Common myeloid progenitor, CD34-positive (primary cell): ENCODE measurements around the gene TUBD1. TPM values are rescaled to one million over a fixed set of nuclear protein-coding genes. Genes with fewer than 3 reads are reported as not detected.
"Not testable (repeated sequence)": the region's sequence is repeated elsewhere in the genome, so short reads cannot be mapped to it uniquely, and the experiment has no call there.

Experiments
- CTCF ChIA-PET: fragments of 350-600 bp; sonication (Branson Sonifier 250); formaldehyde crosslinking; loops from one replicate; lab custom pipeline; 2021; ENCODE audit warnings: antibody characterized with exemption; lab: Charles Lee
- POLR2A ChIA-PET: fragments of 350-600 bp; sonication (Branson Sonifier 250); formaldehyde crosslinking; loops from one replicate; lab custom pipeline; 2021; ENCODE audit warnings: antibody characterized with exemption; lab: Charles Lee
- DNase-seq, 3 donors: peaks; one replicate each; pipeline versions ENCODE4 v3.0.0 to v3.0.0-alpha.2; 2013
- H3K27ac ChIP-seq, 2 experiments: 1 replicate in 1 of 2; 2 replicates in 1 of 2; pipeline ENCODE4 v1.7.0; 2013; ENCODE audit warnings: inconsistent platforms in 2 of 2, low read length in 2 of 2, mild to moderate bottlenecking in 2 of 2, low read depth in 1 of 2, moderate library complexity in 1 of 2; ENCODE audit not compliant: severe bottlenecking in 2 of 2, insufficient read depth in 1 of 2, poor library complexity in 1 of 2
- H3K27me3 ChIP-seq, 5 experiments: replicated peaks in 2 of 5; 1 replicate in 3 of 5; 2 replicates in 2 of 5; pipeline versions ENCODE4 v1.6.1 to v1.7.0; 2013; ENCODE audit warnings: low read length in 4 of 5, mild to moderate bottlenecking in 2 of 5, moderate library complexity in 2 of 5, inconsistent platforms in 1 of 5; ENCODE audit not compliant: insufficient read depth in 5 of 5, control insufficient read depth in 4 of 5
- H3K36me3 ChIP-seq, 4 experiments: 1 replicate in 2 of 4; 2 replicates in 2 of 4; pipeline versions ENCODE4 v1.6.1 to v1.7.0; 2013; ENCODE audit warnings: low read length in 3 of 4, control low read depth in 1 of 4, mild to moderate bottlenecking in 1 of 4; ENCODE audit not compliant: control insufficient read depth in 4 of 4, insufficient read depth in 4 of 4
- H3K4me1 ChIP-seq, 4 experiments: 1 replicate in 3 of 4; 2 replicates in 1 of 4; pipeline versions ENCODE4 v1.6.1 to v1.7.1; 2013; ENCODE audit warnings: low read length in 3 of 4, mild to moderate bottlenecking in 3 of 4, control low read depth in 1 of 4, inconsistent platforms in 1 of 4, moderate library complexity in 1 of 4; ENCODE audit not compliant: control insufficient read depth in 4 of 4, insufficient read depth in 4 of 4; ENCODE audit errors: control extremely low read depth in 1 of 4
- H3K4me3 ChIP-seq, 7 experiments: 1 replicate in 4 of 7; 2 replicates in 3 of 7; pipeline versions ENCODE4 v1.5.1 to v1.7.0; 2013; ENCODE audit warnings: mild to moderate bottlenecking in 7 of 7, low read length in 6 of 7, moderate library complexity in 6 of 7, inconsistent platforms in 2 of 7, low read depth in 2 of 7, control low read depth in 1 of 7; ENCODE audit not compliant: insufficient read depth in 4 of 7, control insufficient read depth in 1 of 7; ENCODE audit errors: extremely low read depth in 1 of 7
- H3K9me3 ChIP-seq, 5 experiments: 1 replicate in 4 of 5; 2 replicates in 1 of 5; pipeline versions ENCODE4 v1.6.1 to v1.7.1; 2013; ENCODE audit warnings: low read length in 4 of 5, mild to moderate bottlenecking in 2 of 5, inconsistent platforms in 1 of 5, low read depth in 1 of 5, moderate library complexity in 1 of 5; ENCODE audit not compliant: control insufficient read depth in 4 of 5, insufficient read depth in 2 of 5; ENCODE audit errors: control extremely low read depth in 1 of 5
- WGBS: methylation state at CpG from one replicate; pipeline ENCODE4 v1.1.5; 2013; ENCODE audit not compliant: insufficient coverage; 5-methylcytosine and 5-hydroxymethylcytosine counted together
- polyA plus RNA-seq: library from polyadenylated mRNA; unstranded; fragments of 120-200 nt; gene quantifications from one replicate; pipeline ENCODE4 v1.2.1, GENCODE V29; 2013

The TUBD1 gene
- polyA plus RNA-seq: 10.5 TPM

DNA sequence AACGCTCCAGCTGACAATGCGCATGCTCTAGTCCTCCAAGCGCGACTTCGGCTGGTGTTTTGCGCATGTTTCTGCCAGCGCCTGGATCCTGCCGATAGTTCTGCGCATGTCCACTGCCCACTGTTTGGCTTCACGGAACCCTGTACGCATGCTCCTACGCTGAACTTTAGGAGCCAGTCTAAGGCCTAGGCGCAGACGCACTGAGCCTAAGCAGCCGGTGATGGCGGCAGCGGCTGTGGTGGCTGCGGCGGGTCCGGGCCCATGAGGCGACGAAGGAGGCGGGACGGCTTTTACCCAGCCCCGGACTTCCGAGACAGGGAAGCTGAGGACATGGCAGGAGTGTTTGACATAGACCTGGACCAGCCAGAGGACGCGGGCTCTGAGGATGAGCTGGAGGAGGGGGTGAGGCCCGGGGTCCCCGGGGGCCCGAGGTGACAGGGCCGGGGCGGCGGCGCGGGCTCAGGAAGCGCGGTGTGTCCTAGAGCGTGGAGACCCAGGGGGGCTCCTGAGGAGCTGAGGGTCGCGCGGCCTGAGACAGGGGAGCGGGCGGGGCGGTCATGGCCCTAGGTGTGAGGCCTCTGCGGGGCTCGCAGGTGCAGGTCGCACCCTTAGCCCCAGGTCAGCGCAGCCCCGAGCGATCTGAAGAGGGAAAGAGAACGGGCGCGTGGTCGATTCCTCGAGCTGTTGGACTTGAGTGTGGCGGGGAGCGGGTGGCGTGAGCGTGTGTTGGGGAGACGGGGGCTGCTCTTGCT lies at the start of gene TUBD1, which contains the start of gene RPS6KB1:
TUBD1 (minus strand) TSS at position 20 of the 752 bp plus-strand sequence. CDS start 1,941 bp downstream, outside the sequence.
RPS6KB1 (plus strand) TSS at position 198 of the 752 bp plus-strand sequence; CDS start at position 262, 64 bp downstream.
- WGBS: 0% methylated on average over 37 of the region's 61 CpGs
- POLR2A ChIA-PET: interaction anchor here (0.6 to 1.4 kb wide), 5 partner anchors 11 to 333 kb away, joined by 3 to 7 read pairs (median 3); partner anchors contain the start of gene RNFT1

DNA sequence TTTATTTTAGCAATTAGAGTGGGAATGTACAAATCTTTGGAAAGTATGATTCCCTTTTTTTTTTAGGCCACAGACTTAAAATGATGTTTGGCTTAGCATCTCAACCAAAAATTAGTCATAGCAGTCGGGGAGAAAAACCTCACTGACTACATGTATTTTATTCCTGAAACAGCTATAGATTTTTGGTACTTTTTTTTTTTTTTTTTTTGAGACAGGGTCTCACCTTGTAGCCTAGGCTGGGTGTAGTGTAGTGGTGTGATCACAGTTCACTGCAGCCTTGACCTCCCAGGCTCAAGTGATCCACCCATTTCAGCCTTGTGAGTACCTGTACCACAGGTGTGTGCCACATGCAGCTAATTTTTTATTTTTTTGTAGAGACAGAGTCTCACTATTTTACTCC lies 48.4 kb upstream of the TUBD1 start:
- H3K9me3 ChIP-seq: no peaks in the 10 kb centered on the region
- POLR2A ChIA-PET: no interaction called here
- CTCF ChIA-PET: no interaction called here
- no peaks in the 10 kb centered on the region for H3K4me1 ChIP-seq
- no CpG with 5 or more reads among the region's 1 CpG for WGBS
- peaks cover 17 to 60% (median 20%) of the 10 kb centered on the region in 4 experiments for H3K36me3 ChIP-seq
- no peak overlapping the region for H3K4me3 ChIP-seq
- H3K27ac ChIP-seq: no peak overlapping the region
- DNase-seq: no peak
- H3K27me3 ChIP-seq: no peaks in the 10 kb centered on the region

More for the DNA sequence above, at the start of gene TUBD1, which contains the start of gene RPS6KB1:
- Histone ChIP-seq H3K27ac (peak within 1 kb of the TSS; percentile 86 to 93), H3K36me3 (peaks cover 4 to 7% (median 5%) of the 10 kb centered on the region in 4 experiments), H3K4me1 (peaks cover 6 to 23% (median 18%) of the 10 kb centered on the region in 4 experiments), H3K9me3 (no peaks in the 10 kb centered on the region), H3K27me3 (no peaks in the 10 kb centered on the region), H3K4me3 (peak within 1 kb of the TSS; percentile 77 to 98 (median 94))
- DNase-seq: peak; percentile 99 to 100 (median 99)
- CTCF ChIA-PET: interaction anchor here (1.1 to 2.1 kb wide), 4 partner anchors 12 to 34 kb away, joined by 4 to 6 read pairs (median 4); no protein-coding TSS in a partner anchor

GRCh38 chr17:59940697-59941096 lies 48.0 kb upstream of the TUBD1 start:
- H3K9me3 ChIP-seq, POLR2A ChIA-PET, H3K4me1 ChIP-seq, CTCF ChIA-PET, H3K27ac ChIP-seq, H3K4me3 ChIP-seq, DNase-seq, H3K27me3 ChIP-seq: not testable (repeated sequence)
- H3K36me3 ChIP-seq: peaks cover 13 to 60% (median 19%) of the 10 kb centered on the region in 4 experiments
- WGBS: no CpG with 5 or more reads among the region's 3 CpGs

DNA sequence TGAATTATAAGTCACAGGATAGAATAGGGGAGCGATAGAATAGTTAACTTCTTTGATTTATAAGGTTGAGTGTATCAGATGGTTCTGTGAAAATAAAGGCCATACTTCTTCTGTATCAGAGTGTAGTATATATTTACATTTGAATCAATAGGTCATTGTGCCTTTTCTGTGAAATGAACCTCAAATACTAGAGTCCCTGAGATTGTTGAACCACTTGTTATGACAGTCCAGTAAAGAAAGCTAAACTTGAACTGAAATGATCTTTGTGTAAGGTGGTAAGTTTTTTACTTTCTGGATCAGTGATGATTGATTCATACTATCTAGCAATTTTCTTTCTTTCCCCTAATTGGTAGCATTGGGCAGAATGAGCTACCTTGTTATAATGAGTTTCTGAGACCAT lies 40.6 kb upstream of the TUBD1 start:
- peaks cover 11 to 74% (median 19%) of the 10 kb centered on the region in 4 experiments for H3K36me3 ChIP-seq
- POLR2A ChIA-PET, H3K4me1 ChIP-seq, H3K27me3 ChIP-seq, H3K4me3 ChIP-seq, H3K27ac ChIP-seq, H3K9me3 ChIP-seq, DNase-seq: not testable (repeated sequence)
- CTCF ChIA-PET: interaction anchor here (0.9 to 1.4 kb wide), 2 partner anchors 9 to 13 kb away, joined by 3 read pairs; no protein-coding TSS in a partner anchor
- no CpG with 5 or more reads among the region's 1 CpG for WGBS

GRCh38 chr17:59930768-59931167 lies 38.0 kb upstream of the TUBD1 start:
- DNase-seq, H3K27me3 ChIP-seq, H3K4me3 ChIP-seq, CTCF ChIA-PET, H3K27ac ChIP-seq, H3K9me3 ChIP-seq, H3K4me1 ChIP-seq, POLR2A ChIA-PET: not testable (repeated sequence)
- 100% methylated on average over 1 of the region's 3 CpGs for WGBS
- peaks cover 8 to 74% (median 13%) of the 10 kb centered on the region in 4 experiments for H3K36me3 ChIP-seq

DNA sequence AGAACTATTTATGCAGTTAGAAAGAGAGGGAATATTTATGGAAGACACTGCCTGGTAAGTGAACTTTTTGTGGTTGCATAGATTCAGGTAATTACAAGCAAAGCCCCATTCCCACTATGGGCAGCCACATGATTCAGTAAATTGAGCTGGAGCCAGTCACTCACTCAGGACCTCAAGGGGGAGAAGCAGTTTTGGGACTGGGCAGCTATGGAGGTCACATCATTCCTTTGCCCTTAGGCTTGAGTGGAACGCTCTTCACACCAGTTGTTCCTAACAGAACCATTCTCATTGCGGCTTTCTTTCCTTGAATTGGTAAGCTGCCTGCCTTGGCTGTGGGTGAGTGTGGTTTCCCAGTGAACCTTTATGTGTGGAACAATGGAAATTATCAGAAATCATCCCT lies 37.4 kb upstream of the TUBD1 start:
- CTCF ChIA-PET, H3K4me1 ChIP-seq, POLR2A ChIA-PET, H3K27me3 ChIP-seq, H3K4me3 ChIP-seq, DNase-seq, H3K9me3 ChIP-seq: not testable (repeated sequence)
- no CpG with 5 or more reads among the region's 2 CpGs for WGBS
- peaks cover 8 to 77% (median 12%) of the 10 kb centered on the region in 4 experiments for H3K36me3 ChIP-seq
- peak overlapping the region in 1 of 2 experiments; percentile 14 for H3K27ac ChIP-seq

DNA sequence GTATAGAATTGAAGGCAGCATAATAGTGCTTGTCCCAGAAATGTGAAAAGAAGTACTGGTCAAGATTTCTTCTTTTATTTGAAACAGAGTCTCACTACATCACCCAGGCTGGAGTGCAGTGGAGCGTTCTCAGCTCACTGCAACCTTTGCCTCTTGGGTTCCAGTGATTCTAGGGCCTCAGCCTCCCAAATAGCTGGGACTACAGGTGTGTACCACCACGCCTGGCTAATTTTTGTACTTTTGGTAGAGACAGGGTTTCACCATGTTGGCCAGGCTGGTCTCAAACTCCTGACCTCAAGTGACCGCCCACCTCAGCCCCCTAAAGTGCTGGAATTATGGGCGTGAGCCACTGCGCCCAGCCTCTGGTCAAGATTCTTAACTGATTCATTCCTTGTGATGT lies 27.9 kb upstream of the TUBD1 start:
- H3K4me1 ChIP-seq, H3K27me3 ChIP-seq, DNase-seq, POLR2A ChIA-PET, H3K27ac ChIP-seq, H3K4me3 ChIP-seq, H3K9me3 ChIP-seq: not testable (repeated sequence)
- 100% methylated on average over 4 of the region's 5 CpGs for WGBS
- CTCF ChIA-PET: interaction anchor here (1.0 kb wide), 1 partner anchor 14 kb away, joined by 3 read pairs; no protein-coding TSS in a partner anchor
- peaks cover 3 to 54% (median 28%) of the 10 kb centered on the region in 4 experiments for H3K36me3 ChIP-seq
